B cell (primary cell): ENCODE data around the gene SPOCK1.

ENCODE experiments used
- CTCF ChIP-seq: fragments of 200-600 bp; IDR thresholded peaks from one replicate; pipeline ENCODE4 v1.8.0; 2022; ENCODE audit warnings: antibody characterized with exemption, mild to moderate bottlenecking
- EZH2 ChIP-seq: IDR thresholded peaks from 2 replicates; pipeline ENCODE4 v1.6.1; 2012; ENCODE audit warnings: borderline replicate concordance, low read depth, mild to moderate bottlenecking, moderate library complexity, low read length; ENCODE audit not compliant: insufficient read depth, poor library complexity, severe bottlenecking

GRCh38 chr5:137186759-137187461 is 312.2 kb downstream of the SPOCK1 start:
- TF ChIP-seq CTCF (no peak), EZH2 (no peak)
